ENCODE measurements around the gene BOD1L2. TPM values are rescaled to one million over a fixed set of nuclear protein-coding genes. Genes with fewer than 3 reads are reported as not detected.

The BOD1L2 gene
- total and polyA plus RNA-seq, 9 donors: not detected

DNA sequence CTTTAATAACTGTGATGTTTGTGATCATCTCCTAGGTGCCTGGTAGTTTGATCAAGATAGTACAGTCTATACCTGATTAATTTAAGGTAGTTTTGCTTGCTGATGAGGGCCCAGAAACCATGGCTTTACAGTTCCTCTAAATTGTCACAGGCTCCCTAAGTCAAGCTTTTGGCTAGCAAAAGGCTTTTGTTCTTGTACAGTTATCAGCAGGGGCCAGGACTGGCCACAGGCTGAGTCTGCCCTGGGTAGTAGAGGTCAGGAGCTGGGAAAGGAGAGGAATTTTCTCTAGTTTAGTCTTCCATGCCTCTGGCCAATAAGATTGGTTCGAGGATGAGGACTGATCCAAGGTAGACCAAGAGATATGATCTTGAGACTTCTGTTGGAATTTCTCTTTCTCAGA, 3.6 kb upstream of the BOD1L2 start:
- 73 to 76% (median 75%) methylated on average over 1 of the region's 1 CpG for WGBS, 3 donors
- TF ChIP-seq POLR2A (IDR thresholded peaks at IDR 0.05) (no peak), EP300 (IDR thresholded peaks at IDR 0.05) (no peak)
- TF ChIP-seq, protein P1, sequence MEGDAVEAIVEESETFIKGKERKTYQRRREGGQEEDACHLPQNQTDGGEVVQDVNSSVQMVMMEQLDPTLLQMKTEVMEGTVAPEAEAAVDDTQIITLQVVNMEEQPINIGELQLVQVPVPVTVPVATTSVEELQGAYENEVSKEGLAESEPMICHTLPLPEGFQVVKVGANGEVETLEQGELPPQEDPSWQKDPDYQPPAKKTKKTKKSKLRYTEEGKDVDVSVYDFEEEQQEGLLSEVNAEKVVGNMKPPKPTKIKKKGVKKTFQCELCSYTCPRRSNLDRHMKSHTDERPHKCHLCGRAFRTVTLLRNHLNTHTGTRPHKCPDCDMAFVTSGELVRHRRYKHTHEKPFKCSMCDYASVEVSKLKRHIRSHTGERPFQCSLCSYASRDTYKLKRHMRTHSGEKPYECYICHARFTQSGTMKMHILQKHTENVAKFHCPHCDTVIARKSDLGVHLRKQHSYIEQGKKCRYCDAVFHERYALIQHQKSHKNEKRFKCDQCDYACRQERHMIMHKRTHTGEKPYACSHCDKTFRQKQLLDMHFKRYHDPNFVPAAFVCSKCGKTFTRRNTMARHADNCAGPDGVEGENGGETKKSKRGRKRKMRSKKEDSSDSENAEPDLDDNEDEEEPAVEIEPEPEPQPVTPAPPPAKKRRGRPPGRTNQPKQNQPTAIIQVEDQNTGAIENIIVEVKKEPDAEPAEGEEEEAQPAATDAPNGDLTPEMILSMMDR (IDR thresholded peaks at IDR 0.05): no peak
- DNase-seq: no peak
- intact Hi-C loops (cut with DNase I): no loop called here
- Histone ChIP-seq H3K4me1 (ENCODE audit: insufficient read depth) (no peaks in the 10 kb centered on the region), H3K27me3 (no peaks in the 10 kb centered on the region), H3K36me3 (no peaks in the 10 kb centered on the region), H3K4me3 (no peak overlapping the region), H3K9me3 (no peaks in the 10 kb centered on the region), H3K27ac (no peak overlapping the region)

GRCh38 chr18:57148263-57148662, 1.4 kb downstream of the BOD1L2 start:
- intact Hi-C loops (cut with DNase I): loop anchor here in 1 of 4 donors (5.0 kb wide), 1 partner anchor 424 kb away; no protein-coding TSS in a partner anchor
- H3K9me3 ChIP-seq: no peaks in the 10 kb centered on the region
- WGBS, 3 donors: 18 to 29% (median 19%) methylated on average over 1 of the region's 1 CpG
- no peak for DNase-seq
- H3K36me3 ChIP-seq: no peaks in the 10 kb centered on the region
- H3K27me3 ChIP-seq: no peaks in the 10 kb centered on the region
- H3K27ac ChIP-seq: no peak overlapping the region
- no peak overlapping the region for H3K4me3 ChIP-seq
- TF ChIP-seq EP300 (IDR thresholded peaks at IDR 0.05): no peak
- no peak for TF ChIP-seq POLR2A (IDR thresholded peaks at IDR 0.05)
- TF ChIP-seq, protein P1 (IDR thresholded peaks at IDR 0.05): no peak
- H3K4me1 ChIP-seq (ENCODE audit: insufficient read depth): no peaks in the 10 kb centered on the region

DNA sequence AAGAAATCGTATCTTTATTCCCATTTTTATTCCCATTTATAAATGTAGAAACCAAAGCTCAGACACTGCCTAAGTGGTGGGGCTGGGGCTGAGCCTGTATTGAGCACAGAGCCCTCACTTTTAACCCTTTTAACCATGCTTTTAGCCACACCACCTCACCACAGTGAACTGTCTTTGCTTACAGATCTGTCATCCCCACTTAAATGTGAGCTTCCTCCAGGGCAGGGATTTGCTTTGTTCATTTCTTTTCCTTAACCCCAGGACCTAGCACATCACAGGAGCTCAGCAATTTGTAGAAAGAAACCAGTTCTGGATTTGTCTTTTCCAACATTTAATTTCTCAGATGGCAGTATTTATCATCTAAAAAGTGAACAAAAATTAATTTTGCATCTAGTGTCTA, 2.2 kb downstream of the BOD1L2 start:
- Histone ChIP-seq H3K4me1 (ENCODE audit: insufficient read depth) (no peaks in the 10 kb centered on the region), H3K36me3 (no peaks in the 10 kb centered on the region), H3K9me3 (no peaks in the 10 kb centered on the region), H3K27me3 (no peaks in the 10 kb centered on the region), H3K27ac (no peak overlapping the region), H3K4me3 (no peak overlapping the region)
- WGBS, 3 donors: 73 to 84% (median 74%) methylated on average over 1 of the region's 1 CpG
- DNase-seq: no peak
- intact Hi-C loops (cut with DNase I): loop anchor here in 1 of 4 donors (5.0 kb wide), 1 partner anchor 423 kb away; no protein-coding TSS in a partner anchor
- TF ChIP-seq, protein P1 (IDR thresholded peaks at IDR 0.05): no peak
- TF ChIP-seq POLR2A (IDR thresholded peaks at IDR 0.05): no peak
- no peak for TF ChIP-seq EP300 (IDR thresholded peaks at IDR 0.05)

GRCh38 chr18:57149531-57149930, 2.6 kb downstream of the BOD1L2 start:
- intact Hi-C loops (cut with DNase I): loop anchor here in 1 of 4 donors (5.0 kb wide), 1 partner anchor 423 kb away; no protein-coding TSS in a partner anchor
- 45 to 57% (median 48%) methylated on average over 4 of the region's 4 CpGs for WGBS, 3 donors
- H3K27ac ChIP-seq: no peak overlapping the region

More at GRCh38 chr18:57149531-57149930, 2.6 kb downstream of the BOD1L2 start:
- H3K4me1 ChIP-seq (ENCODE audit: insufficient read depth): no peaks in the 10 kb centered on the region
- TF ChIP-seq EP300 (IDR thresholded peaks at IDR 0.05): no peak
- TF ChIP-seq, protein P1 (IDR thresholded peaks at IDR 0.05): no peak
- TF ChIP-seq POLR2A (IDR thresholded peaks at IDR 0.05): no peak
- no peak overlapping the region for H3K4me3 ChIP-seq
- no peaks in the 10 kb centered on the region for H3K36me3 ChIP-seq
- no peaks in the 10 kb centered on the region for H3K9me3 ChIP-seq
- DNase-seq: no peak
- no peaks in the 10 kb centered on the region for H3K27me3 ChIP-seq

Data from ovary (tissue), 9 donors.